Neural progenitor cell (in vitro differentiated cells): ENCODE results near the gene FMN1. TPM values are rescaled to one million over a fixed set of nuclear protein-coding genes. Genes with fewer than 3 reads are reported as not detected.

Experiments used
- DNase-seq: peaks from one replicate; pipeline ENCODE4 v3.0.0-alpha.2; 2016; ENCODE audit warnings: low spot score
- H2AFZ ChIP-seq: fragments of 200-600 bp; sonication (generic); replicated peaks from 2 replicates; pipeline ENCODE4 v1.6.1; 2016; ENCODE audit warnings: antibody characterized with exemption
- H3F3A ChIP-seq: fragments of 200-600 bp; sonication (generic); 2 replicates; pipeline ENCODE4 v1.6.1; 2016; ENCODE audit warnings: antibody characterized with exemption, low read depth
- H3K27ac ChIP-seq: fragments of 200-600 bp; sonication (generic); 2 replicates; pipeline ENCODE4 v1.5.1; 2016; ENCODE audit warnings: mild to moderate bottlenecking
- H3K27me3 ChIP-seq: fragments of 200-600 bp; sonication (generic); 2 replicates; pipeline ENCODE4 v1.6.1; 2016; ENCODE audit warnings: mild to moderate bottlenecking, moderate library complexity
- H3K36me3 ChIP-seq: fragments of 200-600 bp; sonication (generic); 2 replicates; pipeline ENCODE4 v1.5.1; 2016
- H3K4me1 ChIP-seq: fragments of 200-600 bp; sonication (generic); 2 replicates; pipeline ENCODE4 v1.6.1; 2016; ENCODE audit warnings: mixed run types
- H3K4me2 ChIP-seq: fragments of 200-600 bp; sonication (generic); 2 replicates; pipeline ENCODE4 v1.6.1; 2016
- H3K4me3 ChIP-seq: fragments of 200-600 bp; sonication (generic); 2 replicates; pipeline ENCODE4 v1.5.1; 2016
- H3K79me2 ChIP-seq: fragments of 200-600 bp; sonication (generic); 2 replicates; pipeline ENCODE4 v1.6.1; 2016; ENCODE audit warnings: low read depth
- H3K9ac ChIP-seq: fragments of 200-600 bp; sonication (generic); 2 replicates; pipeline ENCODE4 v1.6.1; 2016
- H3K9me3 ChIP-seq: fragments of 200-600 bp; sonication (generic); 2 replicates; pipeline ENCODE4 v1.5.1; 2016; ENCODE audit warnings: low read depth
- H4K20me1 ChIP-seq: fragments of 200-600 bp; sonication (generic); 2 replicates; pipeline ENCODE4 v1.6.1; 2016; ENCODE audit warnings: low read depth
- H3K27ac Mint-ChIP-seq: 3 replicates; pipeline ENCODE4 v1.8.0; 2021; ENCODE audit warnings: mixed read lengths
- H3K27me3 Mint-ChIP-seq: 2 replicates; pipeline ENCODE4 v1.8.0; 2022; ENCODE audit warnings: low read depth, mild to moderate bottlenecking, inconsistent platforms, moderate library complexity, mixed read lengths; ENCODE audit not compliant: insufficient read depth
- H3K36me3 Mint-ChIP-seq: 3 replicates; pipeline ENCODE4 v1.8.0; 2021; ENCODE audit warnings: mixed read lengths
- H3K4me1 Mint-ChIP-seq: 3 replicates; pipeline ENCODE4 v1.8.0; 2021; ENCODE audit warnings: mixed read lengths
- H3K4me3 Mint-ChIP-seq: 3 replicates; pipeline ENCODE4 v1.8.0; 2021; ENCODE audit warnings: mild to moderate bottlenecking, moderate library complexity, mixed read lengths
- H3K9me3 Mint-ChIP-seq: 3 replicates; pipeline ENCODE4 v1.8.0; 2020; ENCODE audit warnings: mixed read lengths
- CTCF ChIP-seq: fragments of 200-600 bp; sonication (generic); IDR thresholded peaks from 2 replicates; pipeline ENCODE4 v1.5.1; 2017; ENCODE audit warnings: antibody characterized with exemption, mild to moderate bottlenecking
- EZH2 ChIP-seq: fragments of 200-600 bp; sonication (generic); IDR thresholded peaks from 2 replicates; pipeline ENCODE4 v1.6.1; 2017; ENCODE audit warnings: antibody characterized with exemption, mild to moderate bottlenecking, moderate library complexity
- EZH2phosphoT487 ChIP-seq: fragments of 200-600 bp; sonication (generic); IDR thresholded peaks from 2 replicates; pipeline ENCODE4 v1.6.1; 2017; ENCODE audit warnings: antibody characterized with exemption
- total RNA-seq: library from RNA; depleted of rRNA; stranded (reverse); fragments of >200 nt; gene quantifications from 2 replicates; pipeline ENCODE4 v1.2.3, GENCODE V29; 2015; ENCODE audit warnings: low replicate concordance

The FMN1 gene
- total RNA-seq, 1 donor from 2014 or later = 5.7 TPM

GRCh38 chr15:32882955-32883354 is 311.6 kb downstream of the FMN1 start:
- peaks cover 2% of the 10 kb centered on the region for H3K36me3 Mint-ChIP-seq
- TF ChIP-seq CTCF (no peak), EZH2phosphoT487 (no peak), EZH2 (no peak)
- peaks cover 30% of the 10 kb centered on the region for H3K4me1 Mint-ChIP-seq
- H2AFZ ChIP-seq = no peak overlapping the region
- no peak overlapping the region for H3K4me3 Mint-ChIP-seq
- peaks cover 15% of the 10 kb centered on the region for H3K4me1 ChIP-seq
- H3K4me2 ChIP-seq = no peak overlapping the region
- no peaks in the 10 kb centered on the region for H3K27me3 Mint-ChIP-seq
- H3K27me3 ChIP-seq = no peaks in the 10 kb centered on the region
- H3K79me2 ChIP-seq = no peaks in the 10 kb centered on the region
- no peaks in the 10 kb centered on the region for H3K9me3 ChIP-seq
- H3F3A ChIP-seq = peaks cover 15% of the 10 kb centered on the region
- H3K9ac ChIP-seq = no peak overlapping the region
- no peaks in the 10 kb centered on the region for H3K9me3 Mint-ChIP-seq
- DNase-seq = no peak
- H3K27ac Mint-ChIP-seq = no peak overlapping the region
- no peaks in the 10 kb centered on the region for H4K20me1 ChIP-seq
- no peak overlapping the region for H3K27ac ChIP-seq
- H3K4me3 ChIP-seq = no peak overlapping the region
- no peaks in the 10 kb centered on the region for H3K36me3 ChIP-seq

GRCh38 chr15:32881528-32881927 is 313.0 kb downstream of the FMN1 start:
- peaks cover 2% of the 10 kb centered on the region for H3K36me3 Mint-ChIP-seq
- Histone ChIP-seq H3K4me2 (no peak overlapping the region), H3K36me3 (no peaks in the 10 kb centered on the region), H3K27ac (no peak overlapping the region), H3K4me3 (no peak overlapping the region), H3K4me1 (peaks cover 7% of the 10 kb centered on the region), H4K20me1 (no peaks in the 10 kb centered on the region), H3K79me2 (no peaks in the 10 kb centered on the region), H3K27me3 (no peaks in the 10 kb centered on the region), H3K9ac (no peak overlapping the region), H3K9me3 (no peaks in the 10 kb centered on the region), H3F3A (peaks cover 7% of the 10 kb centered on the region), H2AFZ (no peak overlapping the region)
- no peak for DNase-seq
- no peak overlapping the region for H3K27ac Mint-ChIP-seq
- H3K27me3 Mint-ChIP-seq = no peaks in the 10 kb centered on the region
- peaks cover 23% of the 10 kb centered on the region for H3K4me1 Mint-ChIP-seq
- H3K4me3 Mint-ChIP-seq = no peak overlapping the region
- TF ChIP-seq EZH2 = no peak
- no peak for TF ChIP-seq EZH2phosphoT487
- no peak for TF ChIP-seq CTCF
- no peaks in the 10 kb centered on the region for H3K9me3 Mint-ChIP-seq

DNA sequence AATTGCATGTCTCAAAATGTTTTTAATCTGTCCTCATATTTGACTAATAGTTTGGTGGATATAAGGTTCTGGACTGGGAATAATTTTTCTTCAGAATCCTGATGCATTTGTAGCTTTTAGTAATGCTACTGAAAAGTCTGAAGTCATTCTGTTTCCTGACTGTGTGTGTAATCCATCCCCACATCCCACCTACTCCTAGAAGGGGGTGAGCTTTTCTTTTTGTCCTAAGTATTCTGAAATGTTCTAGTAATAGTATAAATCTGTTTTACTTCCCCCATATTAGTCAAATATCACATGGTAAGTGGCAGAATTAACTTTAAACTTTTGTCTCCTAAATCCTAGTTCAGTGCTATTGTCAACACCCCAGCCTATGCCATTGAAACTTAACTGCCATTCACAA is 313.9 kb downstream of the FMN1 start:
- H3K27me3 Mint-ChIP-seq = no peaks in the 10 kb centered on the region
- no peak overlapping the region for H3K4me2 ChIP-seq
- no peak overlapping the region for H3K4me3 ChIP-seq
- no peaks in the 10 kb centered on the region for H3K79me2 ChIP-seq
- H3K27me3 ChIP-seq = no peaks in the 10 kb centered on the region
- H3K36me3 ChIP-seq = no peaks in the 10 kb centered on the region
- H2AFZ ChIP-seq = no peak overlapping the region
- no peaks in the 10 kb centered on the region for H3K9me3 ChIP-seq
- H3K4me1 ChIP-seq = no peaks in the 10 kb centered on the region
- peaks cover 3% of the 10 kb centered on the region for H3F3A ChIP-seq
- no peaks in the 10 kb centered on the region for H3K9me3 Mint-ChIP-seq
- TF ChIP-seq EZH2 (no peak), EZH2phosphoT487 (no peak), CTCF (no peak)
- no peak overlapping the region for H3K4me3 Mint-ChIP-seq
- peaks cover 15% of the 10 kb centered on the region for H3K4me1 Mint-ChIP-seq
- H3K36me3 Mint-ChIP-seq = peaks cover 2% of the 10 kb centered on the region
- no peak overlapping the region for H3K9ac ChIP-seq
- no peaks in the 10 kb centered on the region for H4K20me1 ChIP-seq
- H3K27ac Mint-ChIP-seq = no peak overlapping the region
- no peak for DNase-seq
- no peak overlapping the region for H3K27ac ChIP-seq

GRCh38 chr15:32879980-32880379 is 314.5 kb downstream of the FMN1 start:
- H2AFZ ChIP-seq = no peak overlapping the region
- H3K27me3 Mint-ChIP-seq = no peaks in the 10 kb centered on the region
- H3F3A ChIP-seq = no peaks in the 10 kb centered on the region
- H3K36me3 ChIP-seq = no peaks in the 10 kb centered on the region
- H3K4me3 ChIP-seq = no peak overlapping the region
- H3K9me3 ChIP-seq = no peaks in the 10 kb centered on the region
- TF ChIP-seq CTCF = no peak
- peaks cover 15% of the 10 kb centered on the region for H3K4me1 Mint-ChIP-seq
- no peak overlapping the region for H3K9ac ChIP-seq
- no peak for DNase-seq
- H3K27me3 ChIP-seq = no peaks in the 10 kb centered on the region
- H3K4me1 ChIP-seq = no peaks in the 10 kb centered on the region
- H3K36me3 Mint-ChIP-seq = peaks cover 2% of the 10 kb centered on the region
- H3K27ac Mint-ChIP-seq = no peak overlapping the region
- no peaks in the 10 kb centered on the region for H4K20me1 ChIP-seq
- no peak overlapping the region for H3K4me3 Mint-ChIP-seq
- H3K79me2 ChIP-seq = no peaks in the 10 kb centered on the region
- no peaks in the 10 kb centered on the region for H3K9me3 Mint-ChIP-seq
- H3K27ac ChIP-seq = no peak overlapping the region
- H3K4me2 ChIP-seq = no peak overlapping the region
